SK-N-SH treated with all-trans-retinoic acid at 6 μM for 48 hours (cell line): Measurements from ENCODE around the gene QKI.
"Not testable (repeated sequence)": the region's sequence is repeated elsewhere in the genome, so short reads cannot be mapped to it uniquely, and the experiment has no call there.

Source experiments
- ATAC-seq: fragments of 200-7000 bp; cut with Tn5 transposase; 3 replicates; pipeline ENCODE4 v1.9.1; 2020; ENCODE audit warnings: mild to moderate bottlenecking, moderate library complexity
- ARNTL ChIP-seq: fragments of 450-650 bp; formaldehyde crosslinking; IDR thresholded peaks from 2 replicates; pipeline ENCODE4 v1.5.0; 2020; ENCODE audit warnings: low read depth, mild to moderate bottlenecking, moderate library complexity, borderline replicate concordance
- BACH2 ChIP-seq: fragments of 250-450 bp; sonication (Bioruptor Pico); IDR thresholded peaks from 2 replicates; pipeline ENCODE4 v1.9.0; 2021; ENCODE audit warnings: mild to moderate bottlenecking, borderline replicate concordance
- CSDC2 ChIP-seq: fragments of 250-450 bp; sonication (Bioruptor Pico); IDR thresholded peaks from 2 replicates; pipeline ENCODE4 v1.5.0; 2020; ENCODE audit warnings: mild to moderate bottlenecking, moderate library complexity
- ESRRG ChIP-seq: fragments of 250-450 bp; sonication (Bioruptor Pico); IDR thresholded peaks from 2 replicates; pipeline ENCODE4 v1.6.1; 2021; ENCODE audit warnings: mild to moderate bottlenecking
- GLIS3 ChIP-seq: fragments of 250-450 bp; sonication (Bioruptor Pico); IDR thresholded peaks from 2 replicates; pipeline ENCODE4 v1.5.0; 2020; ENCODE audit warnings: mild to moderate bottlenecking, moderate library complexity
- ISL1 ChIP-seq: fragments of 250-450 bp; sonication (Bioruptor Pico); IDR thresholded peaks from 2 replicates; pipeline ENCODE4 v2.1.2; 2022; ENCODE audit warnings: mild to moderate bottlenecking, moderate library complexity
- OSR1 ChIP-seq: fragments of 250-450 bp; sonication (Bioruptor Pico); IDR thresholded peaks from 2 replicates; pipeline ENCODE4 v1.8.0; 2022; ENCODE audit warnings: moderate library complexity, mild to moderate bottlenecking, inconsistent platforms
- PPARA ChIP-seq: fragments of 250-450 bp; sonication (Bioruptor Pico); IDR thresholded peaks from 2 replicates; pipeline ENCODE4 v1.5.0; 2020; ENCODE audit warnings: mild to moderate bottlenecking, borderline replicate concordance
- RARB ChIP-seq: fragments of 250-450 bp; sonication (Bioruptor Pico); IDR thresholded peaks from 2 replicates; pipeline ENCODE4 v1.8.0; 2021; ENCODE audit warnings: mild to moderate bottlenecking, moderate library complexity
- SNAI2 ChIP-seq: fragments of 250-450 bp; sonication (Bioruptor Pico); IDR thresholded peaks from 2 replicates; pipeline ENCODE4 v1.5.0; 2020; ENCODE audit warnings: mild to moderate bottlenecking, moderate library complexity
- TCF4 ChIP-seq: fragments of 250-450 bp; sonication (Bioruptor Pico); IDR thresholded peaks from 2 replicates; pipeline ENCODE4 v1.8.0; 2021; ENCODE audit warnings: mild to moderate bottlenecking, moderate library complexity, borderline replicate concordance
- TOX ChIP-seq: fragments of 250-450 bp; sonication (Bioruptor Pico); IDR thresholded peaks from 2 replicates; pipeline ENCODE4 v1.8.0; 2021; ENCODE audit warnings: mild to moderate bottlenecking, moderate library complexity, borderline replicate concordance
- ZFP3 ChIP-seq: fragments of 250-450 bp; sonication (Bioruptor Pico); IDR thresholded peaks from 2 replicates; pipeline ENCODE4 v1.5.0; 2020; ENCODE audit warnings: mild to moderate bottlenecking, moderate library complexity
- ZFP30 ChIP-seq: fragments of 450-650 bp; formaldehyde crosslinking; IDR thresholded peaks from 2 replicates; pipeline ENCODE4 v1.5.0; 2022; ENCODE audit warnings: mild to moderate bottlenecking, moderate library complexity
- ZNF565 ChIP-seq: fragments of 450-650 bp; formaldehyde crosslinking; conservative IDR thresholded peaks from 2 replicates; pipeline ENCODE4 v1.5.0; 2020; ENCODE audit warnings: low read depth, mild to moderate bottlenecking, moderate library complexity
- ZNF70 ChIP-seq: fragments of 450-650 bp; formaldehyde crosslinking; IDR thresholded peaks from 2 replicates; pipeline ENCODE4 v1.5.0; 2020; ENCODE audit warnings: mild to moderate bottlenecking, moderate library complexity
- ZNF8 ChIP-seq: fragments of 450-650 bp; formaldehyde crosslinking; IDR thresholded peaks from 2 replicates; pipeline ENCODE4 v1.5.0; 2020; ENCODE audit warnings: mild to moderate bottlenecking, moderate library complexity
- TF ChIP-seq, protein P1 (sequence below): fragments of 250-450 bp; sonication (Bioruptor Pico); IDR thresholded peaks from 2 replicates; pipeline ENCODE4 v1.5.1; 2020; ENCODE audit warnings: low read depth, mild to moderate bottlenecking, moderate library complexity
- TF ChIP-seq, protein P2 (sequence below): fragments of 250-450 bp; sonication (Bioruptor Pico); IDR thresholded peaks from 2 replicates; pipeline ENCODE4 v1.5.0; 2020; ENCODE audit warnings: mild to moderate bottlenecking, moderate library complexity
- TF ChIP-seq, protein P3 (sequence below): fragments of 250-450 bp; sonication (Bioruptor Pico); IDR thresholded peaks from 2 replicates; pipeline ENCODE4 v1.8.0; 2020; ENCODE audit warnings: mild to moderate bottlenecking, moderate library complexity, borderline replicate concordance
- TF ChIP-seq, protein P4 (sequence below): fragments of 250-450 bp; sonication (Bioruptor Pico); IDR thresholded peaks from 2 replicates; pipeline ENCODE4 v1.5.1; 2021; ENCODE audit warnings: mild to moderate bottlenecking, moderate library complexity

QKI gene

DNA sequence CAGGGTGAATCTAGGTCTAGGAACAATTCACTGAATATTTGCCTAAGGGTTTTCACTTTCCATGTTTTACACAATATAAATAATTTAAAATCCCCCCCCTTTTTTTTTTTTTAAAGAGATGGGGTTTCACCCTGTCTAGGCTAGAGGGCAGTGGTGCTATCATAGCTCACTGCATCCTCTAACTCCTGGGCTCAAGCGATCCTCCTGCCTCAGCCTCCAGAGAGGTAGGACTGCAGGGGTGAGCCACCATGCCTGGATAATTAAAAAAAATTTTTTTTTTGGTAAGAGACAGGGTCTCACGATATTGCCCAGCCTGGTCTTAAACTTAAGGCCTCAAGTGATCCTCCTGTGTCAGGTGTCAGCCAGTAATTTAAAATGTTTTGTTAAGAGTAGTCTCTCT, 17.8 kb downstream of the QKI start (continued):
- TF ChIP-seq, protein P1, sequence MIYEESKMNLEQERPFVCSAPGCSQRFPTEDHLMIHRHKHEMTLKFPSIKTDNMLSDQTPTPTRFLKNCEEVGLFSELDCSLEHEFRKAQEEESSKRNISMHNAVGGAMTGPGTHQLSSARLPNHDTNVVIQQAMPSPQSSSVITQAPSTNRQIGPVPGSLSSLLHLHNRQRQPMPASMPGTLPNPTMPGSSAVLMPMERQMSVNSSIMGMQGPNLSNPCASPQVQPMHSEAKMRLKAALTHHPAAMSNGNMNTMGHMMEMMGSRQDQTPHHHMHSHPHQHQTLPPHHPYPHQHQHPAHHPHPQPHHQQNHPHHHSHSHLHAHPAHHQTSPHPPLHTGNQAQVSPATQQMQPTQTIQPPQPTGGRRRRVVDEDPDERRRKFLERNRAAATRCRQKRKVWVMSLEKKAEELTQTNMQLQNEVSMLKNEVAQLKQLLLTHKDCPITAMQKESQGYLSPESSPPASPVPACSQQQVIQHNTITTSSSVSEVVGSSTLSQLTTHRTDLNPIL (CRISPR knock-in tag) = no peak
- no peak for TF ChIP-seq CSDC2 (CRISPR knock-in tag)
- TF ChIP-seq ESRRG (CRISPR knock-in tag) = no peak
- TF ChIP-seq ZNF70 (CRISPR knock-in tag) = no peak
- TF ChIP-seq, all 23 proteins: peak for 0

DNA sequence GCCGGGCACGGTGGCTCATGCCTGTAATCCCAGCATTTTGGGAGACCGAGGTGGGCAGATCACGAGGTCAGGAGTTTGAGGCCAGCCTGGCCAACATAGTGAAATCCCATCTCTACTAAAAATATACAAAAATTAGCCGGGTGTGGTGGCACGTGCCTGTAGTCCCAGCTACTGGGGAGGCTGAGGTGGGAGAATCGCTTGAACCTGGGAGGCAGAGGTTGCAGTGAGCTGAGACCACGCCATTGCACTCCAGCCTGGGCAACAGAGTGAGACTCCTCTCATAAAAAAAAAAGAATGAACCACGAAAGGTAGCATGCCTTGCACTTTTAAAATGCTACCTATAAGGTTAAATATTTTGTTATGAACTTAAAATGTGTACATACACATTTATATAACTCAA, 19.0 kb downstream of the QKI start:
- not testable (repeated sequence) for ATAC-seq

DNA sequence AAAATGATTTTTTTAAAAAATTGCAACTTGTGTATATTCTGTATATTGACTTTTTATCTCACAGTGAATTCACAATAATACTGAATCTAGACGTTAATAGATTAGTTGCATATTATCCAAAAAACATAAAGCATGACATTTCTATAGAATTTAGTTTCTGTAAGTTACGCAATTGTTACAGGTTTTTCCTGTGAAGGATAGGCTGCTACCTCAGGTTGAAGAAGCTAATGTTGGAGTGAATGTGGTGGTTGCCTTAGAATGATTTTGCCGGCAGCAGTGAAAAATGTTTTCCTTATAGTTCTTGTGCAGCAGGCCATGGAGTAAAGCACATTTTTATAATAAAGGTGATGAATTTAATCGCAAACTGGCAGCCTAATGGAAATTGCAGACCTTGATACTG, 20.5 kb downstream of the QKI start:
- TF ChIP-seq RARB (CRISPR knock-in tag) (no peak), ESRRG (CRISPR knock-in tag) (no peak)
- TF ChIP-seq, all 23 proteins: peak for 0
- ATAC-seq = no peak

DNA sequence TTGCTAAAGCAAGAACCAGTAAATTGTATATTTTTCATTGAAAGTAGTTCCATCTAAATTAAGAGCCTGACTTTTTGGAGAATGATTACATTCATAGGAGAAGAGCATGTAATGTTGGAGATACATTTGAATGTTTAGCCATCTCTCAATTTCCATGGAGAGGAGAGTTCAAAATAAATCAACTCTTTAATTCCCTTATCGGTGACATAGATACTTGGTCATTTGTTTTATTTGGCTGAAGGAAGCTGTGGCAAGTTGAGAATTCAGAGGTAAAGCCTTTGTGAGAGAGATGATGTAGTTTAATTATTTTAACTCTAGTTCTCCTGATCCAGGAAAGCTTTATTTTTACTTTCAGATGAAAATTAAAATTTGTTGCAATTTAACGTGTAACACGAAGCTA, 22.3 kb downstream of the QKI start:
- ATAC-seq = no peak
- TF ChIP-seq ZNF565 (no peak), TOX (CRISPR knock-in tag) (no peak), BACH2 (CRISPR knock-in tag) (no peak), ARNTL (CRISPR knock-in tag) (no peak), OSR1 (CRISPR knock-in tag) (no peak), ESRRG (CRISPR knock-in tag) (no peak), PPARA (CRISPR knock-in tag) (no peak), ZFP30 (CRISPR knock-in tag) (no peak), TCF4 (no peak), ZNF8 (no peak), ISL1 (CRISPR knock-in tag) (peak; percentile 65), ZFP3 (CRISPR knock-in tag) (no peak), SNAI2 (CRISPR knock-in tag) (no peak), RARB (CRISPR knock-in tag) (no peak)
- TF ChIP-seq, protein P2, sequence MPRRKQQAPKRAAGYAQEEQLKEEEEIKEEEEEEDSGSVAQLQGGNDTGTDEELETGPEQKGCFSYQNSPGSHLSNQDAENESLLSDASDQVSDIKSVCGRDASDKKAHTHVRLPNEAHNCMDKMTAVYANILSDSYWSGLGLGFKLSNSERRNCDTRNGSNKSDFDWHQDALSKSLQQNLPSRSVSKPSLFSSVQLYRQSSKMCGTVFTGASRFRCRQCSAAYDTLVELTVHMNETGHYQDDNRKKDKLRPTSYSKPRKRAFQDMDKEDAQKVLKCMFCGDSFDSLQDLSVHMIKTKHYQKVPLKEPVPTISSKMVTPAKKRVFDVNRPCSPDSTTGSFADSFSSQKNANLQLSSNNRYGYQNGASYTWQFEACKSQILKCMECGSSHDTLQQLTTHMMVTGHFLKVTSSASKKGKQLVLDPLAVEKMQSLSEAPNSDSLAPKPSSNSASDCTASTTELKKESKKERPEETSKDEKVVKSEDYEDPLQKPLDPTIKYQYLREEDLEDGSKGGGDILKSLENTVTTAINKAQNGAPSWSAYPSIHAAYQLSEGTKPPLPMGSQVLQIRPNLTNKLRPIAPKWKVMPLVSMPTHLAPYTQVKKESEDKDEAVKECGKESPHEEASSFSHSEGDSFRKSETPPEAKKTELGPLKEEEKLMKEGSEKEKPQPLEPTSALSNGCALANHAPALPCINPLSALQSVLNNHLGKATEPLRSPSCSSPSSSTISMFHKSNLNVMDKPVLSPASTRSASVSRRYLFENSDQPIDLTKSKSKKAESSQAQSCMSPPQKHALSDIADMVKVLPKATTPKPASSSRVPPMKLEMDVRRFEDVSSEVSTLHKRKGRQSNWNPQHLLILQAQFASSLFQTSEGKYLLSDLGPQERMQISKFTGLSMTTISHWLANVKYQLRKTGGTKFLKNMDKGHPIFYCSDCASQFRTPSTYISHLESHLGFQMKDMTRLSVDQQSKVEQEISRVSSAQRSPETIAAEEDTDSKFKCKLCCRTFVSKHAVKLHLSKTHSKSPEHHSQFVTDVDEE (CRISPR knock-in tag) = no peak
- TF ChIP-seq, protein P1 (CRISPR knock-in tag) = peak; percentile 80
- TF ChIP-seq, protein P3, sequence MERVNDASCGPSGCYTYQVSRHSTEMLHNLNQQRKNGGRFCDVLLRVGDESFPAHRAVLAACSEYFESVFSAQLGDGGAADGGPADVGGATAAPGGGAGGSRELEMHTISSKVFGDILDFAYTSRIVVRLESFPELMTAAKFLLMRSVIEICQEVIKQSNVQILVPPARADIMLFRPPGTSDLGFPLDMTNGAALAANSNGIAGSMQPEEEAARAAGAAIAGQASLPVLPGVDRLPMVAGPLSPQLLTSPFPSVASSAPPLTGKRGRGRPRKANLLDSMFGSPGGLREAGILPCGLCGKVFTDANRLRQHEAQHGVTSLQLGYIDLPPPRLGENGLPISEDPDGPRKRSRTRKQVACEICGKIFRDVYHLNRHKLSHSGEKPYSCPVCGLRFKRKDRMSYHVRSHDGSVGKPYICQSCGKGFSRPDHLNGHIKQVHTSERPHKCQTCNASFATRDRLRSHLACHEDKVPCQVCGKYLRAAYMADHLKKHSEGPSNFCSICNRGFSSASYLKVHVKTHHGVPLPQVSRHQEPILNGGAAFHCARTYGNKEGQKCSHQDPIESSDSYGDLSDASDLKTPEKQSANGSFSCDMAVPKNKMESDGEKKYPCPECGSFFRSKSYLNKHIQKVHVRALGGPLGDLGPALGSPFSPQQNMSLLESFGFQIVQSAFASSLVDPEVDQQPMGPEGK = no peak

DNA sequence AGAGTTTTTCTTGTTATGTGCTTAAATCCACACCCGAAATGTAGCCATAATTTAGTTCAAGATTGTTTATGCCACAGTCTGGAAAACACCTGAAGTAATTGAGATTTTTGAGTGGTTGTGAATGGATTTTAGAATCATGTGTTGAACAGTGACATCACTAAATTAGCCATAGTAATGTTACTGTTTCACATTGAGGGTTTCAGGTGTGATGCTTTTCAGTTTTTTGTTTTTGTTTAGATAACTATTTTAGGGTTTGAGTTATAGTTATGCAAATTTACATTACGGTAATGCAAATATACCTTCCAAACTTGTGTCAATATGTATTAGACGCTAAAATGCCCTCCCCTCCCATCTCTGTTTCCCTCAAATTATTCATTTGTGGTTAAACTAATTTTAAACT, 22.9 kb downstream of the QKI start:
- ATAC-seq = no peak

More for the DNA sequence above, 22.9 kb downstream of the QKI start:
- TF ChIP-seq, protein P4, sequence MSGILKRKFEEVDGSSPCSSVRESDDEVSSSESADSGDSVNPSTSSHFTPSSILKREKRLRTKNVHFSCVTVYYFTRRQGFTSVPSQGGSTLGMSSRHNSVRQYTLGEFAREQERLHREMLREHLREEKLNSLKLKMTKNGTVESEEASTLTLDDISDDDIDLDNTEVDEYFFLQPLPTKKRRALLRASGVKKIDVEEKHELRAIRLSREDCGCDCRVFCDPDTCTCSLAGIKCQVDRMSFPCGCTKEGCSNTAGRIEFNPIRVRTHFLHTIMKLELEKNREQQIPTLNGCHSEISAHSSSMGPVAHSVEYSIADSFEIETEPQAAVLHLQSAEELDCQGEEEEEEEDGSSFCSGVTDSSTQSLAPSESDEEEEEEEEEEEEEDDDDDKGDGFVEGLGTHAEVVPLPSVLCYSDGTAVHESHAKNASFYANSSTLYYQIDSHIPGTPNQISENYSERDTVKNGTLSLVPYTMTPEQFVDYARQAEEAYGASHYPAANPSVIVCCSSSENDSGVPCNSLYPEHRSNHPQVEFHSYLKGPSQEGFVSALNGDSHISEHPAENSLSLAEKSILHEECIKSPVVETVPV (CRISPR knock-in tag) = no peak
- TF ChIP-seq ZNF70 (CRISPR knock-in tag) = no peak
- no peak for TF ChIP-seq ESRRG (CRISPR knock-in tag)
- TF ChIP-seq ISL1 (CRISPR knock-in tag) = no peak
- no peak for TF ChIP-seq GLIS3 (CRISPR knock-in tag)
- TF ChIP-seq ZNF565 = no peak
- TF ChIP-seq OSR1 (CRISPR knock-in tag) = no peak
- no peak for TF ChIP-seq TOX (CRISPR knock-in tag)
